ENCODE results near the gene CHMP5.

- TF ChIP-seq TSHZ2 (CRISPR knock-in tag; IDR thresholded peaks at IDR 0.05) = no peak
- TF ChIP-seq ISL1 (CRISPR knock-in tag; IDR thresholded peaks at IDR 0.05) = no peak
These were observed 66.6 kb downstream of the CHMP5 start for GRCh38 chr9:33331377-33331891.
